Jurkat, Clone E6-1 (cell line): ENCODE measurements around the gene MAN2B2.

Experiments
- DNase-seq: peaks from one replicate; pipeline ENCODE4 v3.0.0-alpha.2; 2011; ENCODE audit warnings: low read depth, low spot score
- H3K4me3 ChIP-seq: 2 replicates; pipeline ENCODE4 v1.5.1; 2011; ENCODE audit warnings: mild to moderate bottlenecking, low read length, control low read depth, moderate library complexity

MAN2B2 gene

DNA sequence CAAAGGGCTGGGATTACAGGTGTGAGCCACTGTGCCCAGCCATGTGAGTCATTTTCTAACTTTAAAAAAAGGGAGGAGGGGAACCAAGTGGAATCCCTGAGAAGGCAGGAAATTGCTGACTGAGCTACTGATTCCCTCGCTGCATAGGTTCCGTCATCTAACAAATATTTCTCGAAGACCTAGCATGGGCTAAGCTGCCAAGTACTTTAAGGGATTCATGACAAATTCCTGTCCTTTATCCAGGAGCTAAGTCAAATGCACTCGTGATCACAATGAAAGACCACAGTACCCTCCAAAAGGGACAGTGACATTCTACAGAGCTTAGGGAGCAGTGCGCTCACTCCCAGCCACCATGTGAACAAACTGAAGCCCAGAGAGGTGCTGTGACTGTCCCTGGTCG, 33.2 kb upstream of the MAN2B2 start:
- no peak overlapping the region for H3K4me3 ChIP-seq
- DNase-seq = no peak

DNA sequence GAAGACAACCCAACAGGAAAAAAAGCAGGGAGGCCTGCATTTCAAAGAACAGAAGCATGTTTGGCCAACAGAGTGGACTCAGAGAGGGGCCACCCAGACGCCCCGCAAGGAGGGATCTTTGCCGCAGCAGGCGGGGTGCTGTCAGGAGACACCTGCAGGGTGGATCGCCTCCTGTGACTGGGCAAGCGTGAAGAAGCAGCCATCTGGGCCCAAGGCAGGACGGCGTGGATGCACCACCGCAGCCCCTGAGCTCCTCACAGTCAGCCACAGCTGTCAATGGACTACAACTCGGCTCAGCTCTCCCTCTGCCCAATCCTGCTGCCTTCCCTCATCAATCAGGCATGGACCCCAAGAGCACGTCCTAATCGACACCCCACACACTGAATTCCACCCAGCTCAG, 32.0 kb upstream of the MAN2B2 start:
- no peak overlapping the region for H3K4me3 ChIP-seq
- DNase-seq = no peak

DNA sequence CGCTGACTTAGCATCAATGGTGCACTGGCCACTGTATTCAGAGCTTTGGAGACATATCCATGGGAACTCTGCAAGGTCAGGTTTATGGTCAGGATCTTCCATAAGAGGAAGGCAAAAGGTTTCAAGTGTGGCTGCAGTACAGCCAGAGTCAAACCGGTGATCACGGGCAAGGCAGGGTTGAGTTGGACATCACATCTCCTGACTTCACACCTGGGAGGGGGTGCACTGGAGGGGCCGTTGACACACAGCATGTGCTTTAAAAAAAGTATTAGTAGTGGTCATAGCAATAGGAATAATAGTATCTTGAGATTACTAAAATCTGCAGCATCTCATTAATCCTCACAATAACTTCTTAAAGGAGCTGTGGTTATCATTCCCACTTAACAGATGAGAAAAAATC, 28.9 kb upstream of the MAN2B2 start:
- DNase-seq = no peak
- no peak overlapping the region for H3K4me3 ChIP-seq

DNA sequence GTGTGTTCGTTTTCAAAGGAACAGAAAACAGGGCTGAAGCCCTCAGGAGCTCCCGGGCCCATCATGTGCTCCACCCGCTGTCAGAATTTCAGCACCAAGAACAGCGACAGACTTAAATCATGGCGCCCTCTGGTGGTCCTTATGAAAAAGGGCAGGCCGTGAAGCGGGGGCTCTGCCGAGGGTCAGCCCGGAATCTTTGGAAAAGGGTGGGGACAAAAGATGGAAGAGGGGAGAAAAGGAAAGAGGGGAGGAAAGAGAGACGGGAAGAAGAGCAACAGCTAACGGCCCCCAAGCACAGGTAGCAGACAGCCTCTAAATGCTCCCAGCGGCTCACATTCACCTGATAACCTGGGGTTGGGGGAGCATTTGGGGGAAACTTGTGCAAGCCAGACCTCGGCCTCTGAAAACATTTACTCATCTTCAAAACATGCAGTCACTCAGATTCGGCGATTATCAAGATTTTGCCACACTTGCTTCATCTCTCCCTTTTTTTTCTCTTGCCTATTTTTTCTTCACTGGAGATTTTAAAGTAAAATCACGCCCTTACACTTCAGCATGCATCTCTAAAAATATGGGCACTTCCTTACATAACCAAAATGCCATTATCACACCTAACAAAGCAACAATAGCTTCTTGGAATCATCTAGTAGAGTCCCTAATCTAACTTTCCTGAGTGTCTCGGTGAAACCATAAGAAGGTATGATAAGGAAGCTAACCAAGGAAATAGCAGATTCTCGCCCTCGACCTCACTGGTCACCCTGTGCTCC, 28.1 kb upstream of the MAN2B2 start:
- DNase-seq = peak; percentile 67
- no peak overlapping the region for H3K4me3 ChIP-seq

DNA sequence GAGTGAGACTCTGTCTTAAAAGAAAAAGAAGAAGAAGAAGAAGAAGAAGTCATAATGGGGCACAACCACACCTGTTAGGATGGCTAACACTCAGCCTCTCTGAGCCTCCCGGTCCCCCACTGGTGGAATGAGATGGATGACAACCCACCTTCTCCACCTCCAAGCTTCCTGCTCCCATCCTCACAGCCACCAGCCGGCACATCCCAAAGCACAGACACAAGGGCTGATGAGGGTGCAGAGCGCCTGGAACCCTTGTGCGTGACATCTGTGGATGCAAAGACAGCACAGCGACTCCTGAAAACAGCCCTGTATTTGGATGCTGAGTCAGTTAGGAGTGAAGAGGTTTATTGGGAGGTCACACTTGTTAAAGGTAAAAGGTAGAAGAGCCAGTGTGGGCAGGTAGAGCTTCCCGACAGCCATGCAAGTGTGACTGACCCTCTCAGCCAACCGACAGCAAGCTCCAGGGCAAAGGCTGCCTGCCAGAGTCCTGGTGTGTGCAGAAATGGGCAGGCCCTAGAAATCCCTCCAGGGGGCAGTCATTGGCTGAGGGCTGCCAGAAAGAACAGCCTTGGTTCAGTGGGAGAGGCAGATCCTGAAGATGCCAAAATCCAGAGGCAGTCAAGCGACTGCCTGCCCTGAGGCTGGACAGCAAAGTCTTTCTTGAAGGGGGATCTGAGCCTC, 26.6 kb upstream of the MAN2B2 start:
- no peak for DNase-seq
- no peak overlapping the region for H3K4me3 ChIP-seq

DNA sequence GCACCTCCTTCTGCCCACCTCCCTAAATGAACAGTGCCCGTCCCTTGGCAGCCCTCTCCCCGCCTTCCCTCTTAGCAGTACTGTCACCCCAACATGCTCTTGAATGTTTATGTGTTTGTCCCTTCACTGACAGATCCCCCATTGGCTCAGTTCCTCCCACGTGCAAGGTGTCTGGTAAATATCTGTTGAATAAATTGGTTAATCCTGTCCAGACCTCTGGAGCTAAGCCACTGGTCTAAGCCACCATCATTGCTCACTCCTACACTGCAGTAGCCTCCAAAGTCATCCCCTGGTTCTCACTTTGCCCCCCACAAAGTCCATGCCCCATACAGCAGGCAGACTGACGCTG, 26.1 kb upstream of the MAN2B2 start:
- no peak overlapping the region for H3K4me3 ChIP-seq
- DNase-seq = no peak

DNA sequence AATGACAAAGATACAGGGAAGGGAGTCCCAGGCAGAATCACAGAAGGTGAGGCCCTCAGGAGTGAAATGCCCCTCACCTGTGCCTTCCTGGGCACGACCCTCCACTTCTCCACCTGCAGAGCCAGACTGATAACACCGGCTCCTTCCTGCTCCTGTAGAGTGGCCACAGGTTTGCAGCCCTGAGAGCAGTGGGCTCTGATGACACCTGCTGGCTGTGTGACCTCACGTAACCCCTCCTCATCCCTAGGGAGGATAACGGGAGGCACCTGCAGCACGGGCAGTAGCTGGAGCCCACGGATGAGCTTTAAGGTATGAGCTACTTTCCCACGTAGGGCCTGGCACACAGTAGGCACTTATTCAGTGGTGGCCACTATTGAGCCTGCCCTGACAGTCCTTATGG, 25.5 kb upstream of the MAN2B2 start:
- DNase-seq = no peak
- H3K4me3 ChIP-seq = no peak overlapping the region

DNA sequence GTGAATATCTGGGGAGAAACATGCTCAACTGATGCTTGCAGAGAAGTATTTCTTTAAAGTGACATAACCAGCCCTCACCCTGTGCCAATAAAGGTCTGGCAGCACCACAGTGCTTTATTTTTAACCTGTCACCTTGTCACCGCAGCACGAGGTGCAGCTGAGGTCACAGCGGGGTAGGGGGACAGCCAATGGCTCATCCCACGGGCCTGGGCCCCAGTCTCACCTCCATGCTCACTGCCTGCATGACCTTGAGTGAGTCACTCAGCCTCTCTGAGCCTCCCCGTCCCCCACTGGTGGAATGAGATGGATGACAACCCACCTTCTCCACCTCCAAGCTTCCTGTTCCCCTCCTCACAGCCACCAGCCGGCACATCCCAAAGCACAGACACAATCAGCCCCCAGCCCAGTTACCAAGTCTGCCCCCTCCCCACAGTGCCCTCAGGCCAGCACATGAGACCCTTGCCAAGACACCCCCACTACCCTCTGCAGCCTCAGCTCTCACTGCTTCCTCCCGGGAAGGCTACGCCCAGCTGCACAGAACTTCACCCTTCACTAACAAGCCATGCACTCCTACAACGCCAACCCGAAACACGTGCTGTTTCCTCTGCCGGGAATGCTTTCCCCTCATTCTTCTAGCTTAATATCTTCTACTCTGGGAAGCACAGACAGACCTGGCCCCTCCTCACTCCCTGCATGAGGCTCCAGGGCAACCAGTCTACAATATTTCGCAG, 24.9 kb upstream of the MAN2B2 start:
- no peak overlapping the region for H3K4me3 ChIP-seq
- no peak for DNase-seq

DNA sequence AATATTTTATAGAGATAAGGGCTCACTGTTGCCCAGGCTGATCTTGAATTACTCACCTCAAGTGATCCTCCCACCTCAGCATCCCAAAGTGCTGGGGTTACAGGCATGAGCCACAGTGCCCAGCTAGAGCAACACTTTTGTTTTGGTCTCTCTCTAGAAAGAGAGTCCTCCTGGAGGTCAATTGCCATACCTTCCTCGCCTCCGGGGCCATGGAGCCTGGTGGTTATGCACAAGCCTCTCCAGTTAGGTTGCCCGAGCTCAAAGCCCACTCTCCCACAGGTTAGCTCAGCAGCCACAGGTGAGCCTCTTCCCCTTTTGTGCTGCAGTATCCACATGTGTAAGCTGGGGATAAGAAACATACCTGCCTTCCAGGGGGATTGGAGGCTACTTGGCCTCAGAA, 24.2 kb upstream of the MAN2B2 start:
- H3K4me3 ChIP-seq = no peak overlapping the region
- no peak for DNase-seq

DNA sequence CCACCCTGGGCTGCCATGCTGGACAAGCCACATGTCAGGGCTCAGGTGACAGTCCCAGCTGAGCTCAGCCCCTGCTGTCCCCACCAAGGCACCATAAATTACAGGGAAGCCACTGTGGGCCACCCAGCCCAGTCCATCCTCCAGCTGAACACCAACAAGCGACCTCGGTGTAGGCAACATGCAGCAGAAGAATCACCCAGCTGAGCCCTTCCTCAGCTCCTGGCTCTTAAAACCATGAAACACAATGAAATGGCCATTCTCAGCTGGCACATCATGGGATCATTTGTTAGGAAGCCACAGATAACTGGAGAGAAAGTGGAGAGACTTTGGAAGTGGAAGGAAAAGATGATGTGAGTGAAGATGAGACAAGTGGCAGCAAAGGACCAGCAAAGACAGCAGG, 23.3 kb upstream of the MAN2B2 start:
- no peak for DNase-seq

DNA sequence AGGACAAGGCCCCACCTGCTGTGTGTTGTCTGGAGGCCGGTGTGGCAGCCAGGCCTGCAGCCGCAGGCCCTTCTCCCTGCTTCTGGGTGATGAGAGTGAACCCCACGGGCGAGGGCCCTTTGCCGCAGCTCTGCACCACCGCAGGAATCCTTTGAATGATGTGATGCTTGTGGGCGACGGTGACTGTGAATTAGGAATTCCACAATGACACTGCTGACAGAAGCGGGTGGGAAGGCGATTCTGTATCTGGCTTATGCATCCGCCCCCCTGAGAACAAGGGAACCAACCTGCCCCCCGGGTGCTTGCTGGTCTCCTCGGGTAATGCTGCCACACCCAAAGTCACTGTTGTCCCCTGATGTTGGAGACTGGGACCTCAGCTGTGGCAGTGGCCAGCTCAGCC, 19.5 kb upstream of the MAN2B2 start:
- H3K4me3 ChIP-seq = no peak overlapping the region
- DNase-seq = no peak

More for the DNA sequence above, 23.3 kb upstream of the MAN2B2 start:
- no peak overlapping the region for H3K4me3 ChIP-seq

DNA sequence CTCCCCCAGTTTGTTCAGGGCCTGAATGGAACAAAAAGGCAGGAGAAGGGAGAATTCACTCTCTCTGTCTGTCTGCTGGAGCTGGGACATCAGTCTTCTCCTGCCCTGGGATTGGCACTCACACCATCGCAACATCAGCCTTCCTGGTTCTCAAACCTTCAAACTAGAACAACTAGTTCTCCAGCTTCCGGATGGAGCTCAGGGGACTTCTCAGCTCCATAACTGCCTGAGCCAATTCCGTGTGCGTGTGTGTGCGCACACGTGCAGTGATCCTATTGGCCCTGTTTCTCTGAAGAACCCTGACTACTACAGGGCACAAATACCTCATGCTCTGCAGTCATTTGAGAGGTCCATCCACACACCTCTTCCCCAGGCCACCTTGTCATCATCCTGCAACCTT, 18.7 kb upstream of the MAN2B2 start:
- DNase-seq = no peak
- no peak overlapping the region for H3K4me3 ChIP-seq

DNA sequence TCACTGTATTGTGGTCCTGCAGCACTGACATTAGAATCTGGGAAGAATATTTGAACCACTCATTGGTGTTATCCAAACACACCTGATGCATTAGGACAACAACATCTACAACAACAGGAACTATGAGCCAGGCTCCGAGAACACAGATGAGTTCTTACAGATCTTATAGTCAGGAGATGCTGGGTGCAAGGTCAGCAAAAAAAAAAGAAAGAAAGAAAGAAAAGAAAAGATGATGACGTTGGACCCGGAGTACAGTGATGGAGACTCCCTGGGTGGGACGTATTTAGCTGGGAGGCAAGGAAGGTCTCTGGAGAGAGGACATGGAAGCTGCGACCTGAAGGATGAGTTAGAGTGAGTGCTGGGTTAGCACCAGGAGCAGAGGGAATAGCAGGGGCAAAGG, 17.8 kb upstream of the MAN2B2 start:
- DNase-seq = no peak
- H3K4me3 ChIP-seq = no peak overlapping the region

DNA sequence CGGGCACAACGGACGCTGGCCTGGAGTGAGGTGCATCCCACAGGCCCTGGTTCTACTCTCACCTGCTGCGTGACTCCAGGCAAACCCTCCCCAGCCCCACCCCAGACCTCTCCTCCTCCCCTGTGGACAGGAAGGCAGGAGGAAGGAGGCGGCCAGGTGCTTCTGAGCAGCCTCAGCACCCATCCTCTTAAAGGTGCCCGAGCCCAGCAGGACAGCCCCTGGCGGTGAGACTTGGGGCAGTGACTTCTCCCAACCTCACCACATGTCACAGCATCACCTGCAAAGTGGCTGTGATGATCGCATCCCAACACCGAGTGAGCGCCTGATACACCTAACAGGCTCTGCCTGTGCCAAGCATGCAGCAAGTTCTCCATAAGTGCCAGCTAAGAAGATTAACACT, 17.1 kb upstream of the MAN2B2 start:
- no peak overlapping the region for H3K4me3 ChIP-seq
- no peak for DNase-seq

DNA sequence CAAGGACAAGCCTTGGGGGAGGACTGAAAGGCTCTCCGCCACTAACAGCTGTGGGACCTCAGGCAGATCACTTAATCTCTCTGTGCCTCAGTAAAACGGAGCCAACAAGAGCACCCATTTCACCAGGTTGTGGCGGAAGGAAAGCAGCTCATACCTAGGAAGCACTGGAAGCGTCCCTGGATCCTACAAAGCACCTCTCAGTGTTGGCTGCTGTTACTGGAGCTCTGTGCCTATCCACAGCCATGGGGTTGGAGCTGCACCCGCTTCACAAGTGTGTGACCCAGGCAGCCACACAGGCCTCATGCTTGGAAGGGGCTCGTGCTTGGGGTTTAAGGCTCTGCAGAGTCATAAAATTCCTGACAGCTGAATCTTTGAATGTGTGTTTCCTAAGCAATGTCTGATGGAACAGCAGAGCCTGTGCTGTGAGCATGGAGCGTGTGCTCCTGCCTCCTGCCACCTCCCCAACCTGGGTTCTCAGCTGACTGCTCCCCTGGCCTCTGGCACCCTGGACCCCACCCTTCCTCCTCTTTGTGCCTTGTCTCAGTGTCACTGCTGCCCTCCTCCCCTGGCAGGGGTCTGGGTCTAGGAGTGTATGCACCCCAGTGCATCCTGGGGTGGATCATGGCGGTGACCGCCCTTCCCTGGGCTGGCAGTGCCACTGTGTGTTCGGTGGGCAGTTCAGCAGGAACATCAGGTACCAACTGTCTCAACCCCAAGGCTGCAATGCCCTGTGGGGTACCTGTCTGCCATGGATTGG, 14.4 kb upstream of the MAN2B2 start:
- H3K4me3 ChIP-seq = no peak overlapping the region
- DNase-seq = no peak

DNA sequence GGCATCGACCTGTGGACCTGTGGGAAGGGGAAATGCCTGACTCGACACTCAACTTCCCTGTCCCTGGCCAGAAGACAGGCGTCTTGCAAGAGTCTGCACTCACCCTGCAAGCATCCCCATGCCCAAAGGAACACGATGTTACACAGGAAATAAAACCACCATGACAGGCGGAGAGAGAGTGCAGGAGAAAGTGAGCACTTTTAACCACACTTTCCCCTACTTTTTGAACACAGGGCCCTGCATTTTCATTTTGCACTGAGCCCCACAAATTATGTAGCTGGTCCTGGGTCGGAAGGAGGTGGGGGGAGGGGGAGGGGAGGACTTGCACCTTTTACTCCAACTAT, 13.8 kb upstream of the MAN2B2 start:
- peak; percentile 47 for DNase-seq
- H3K4me3 ChIP-seq = no peak overlapping the region

DNA sequence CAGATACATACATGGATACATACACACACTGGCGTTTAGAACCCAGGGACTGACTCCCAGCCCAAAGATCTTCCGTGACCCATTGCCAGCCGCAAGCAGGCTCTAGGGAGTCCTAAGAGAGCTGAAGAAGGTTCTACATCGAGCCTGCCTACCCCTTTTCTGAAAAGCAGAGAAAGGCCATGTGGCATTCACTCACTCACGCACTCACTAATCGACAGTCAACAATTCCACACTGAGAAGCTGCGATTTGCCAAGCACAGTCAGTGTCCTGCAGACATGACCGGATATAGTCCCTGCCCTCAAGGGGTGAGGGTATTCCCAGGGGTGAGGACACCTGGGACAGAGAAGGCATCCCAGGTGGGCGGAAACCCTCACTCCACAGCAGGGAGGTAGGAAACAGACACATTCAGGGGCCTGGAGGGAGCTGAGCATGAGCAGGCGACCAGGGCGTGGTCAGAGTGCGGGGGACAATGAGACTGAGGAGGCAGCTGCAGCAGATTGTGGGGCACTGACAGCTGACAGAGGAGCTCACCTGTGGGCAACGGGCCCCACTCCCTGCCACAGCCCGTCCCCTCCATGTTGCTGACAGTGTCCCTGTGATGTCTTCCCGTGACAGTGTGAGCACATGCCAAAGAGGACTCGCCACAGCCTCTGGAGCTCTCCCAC, 13.2 kb upstream of the MAN2B2 start:
- H3K4me3 ChIP-seq = no peak overlapping the region
- DNase-seq = no peak

DNA sequence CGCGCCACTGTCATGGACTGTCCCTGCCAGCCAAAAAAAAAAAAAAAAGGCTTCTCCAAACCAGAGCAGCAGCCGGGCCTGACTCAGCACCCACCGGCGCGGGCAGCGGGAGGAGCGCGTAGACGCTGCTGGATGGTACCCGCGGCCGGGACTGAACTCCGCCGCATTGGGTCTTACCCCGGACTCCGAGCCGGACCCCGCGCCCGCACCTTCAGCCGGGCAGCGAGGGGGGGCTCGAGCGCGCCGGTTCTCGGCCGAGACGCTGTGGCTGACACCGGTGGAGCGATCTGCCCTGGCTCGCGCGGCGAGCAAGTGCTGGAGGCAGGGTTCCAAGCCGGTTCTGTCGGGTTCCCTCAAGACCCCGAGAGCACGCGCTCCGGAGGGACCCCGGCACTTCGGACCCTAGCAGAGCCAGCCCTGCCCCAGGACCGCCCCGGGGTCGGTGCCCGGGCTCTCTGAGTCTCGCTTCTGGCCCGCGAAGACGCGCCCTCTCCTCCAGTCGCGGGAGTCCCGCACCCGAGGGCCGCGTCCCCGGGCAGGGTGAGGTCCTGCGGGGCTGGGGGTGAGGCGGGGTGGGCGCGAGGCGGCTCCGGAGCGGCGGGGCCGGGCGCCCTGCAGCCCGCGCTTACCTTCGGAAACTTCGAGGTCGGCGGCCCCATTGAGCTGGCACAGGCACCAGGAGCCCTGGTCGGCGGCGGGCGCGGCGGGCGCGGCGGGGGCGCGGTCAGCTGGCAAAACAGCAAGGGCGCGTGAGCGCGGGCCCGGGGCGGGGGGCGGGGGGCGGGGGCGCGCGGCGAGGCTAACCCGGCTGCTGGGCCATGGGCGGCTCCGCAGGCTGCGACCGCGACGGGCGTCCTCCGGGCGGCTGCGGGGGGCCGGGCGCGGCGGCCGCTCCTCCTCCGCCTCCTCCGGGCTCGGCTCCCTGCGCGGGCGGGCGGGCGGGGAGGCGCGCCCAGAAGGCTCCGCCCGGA, 11.8 kb upstream of the MAN2B2 start:
- H3K4me3 ChIP-seq = no peak overlapping the region
- no peak for DNase-seq
